Uterus (tissue), 4 donors: ENCODE measurements around the gene PRKN. TPM values are rescaled to one million over a fixed set of nuclear protein-coding genes. Genes with fewer than 3 reads are reported as not detected.

Experiments used
- DNase-seq, 2 donors: peaks; one replicate each; pipeline ENCODE4 v3.0.0-alpha.2; 2019 to 2020
- H3K27ac ChIP-seq, 2 donors: fragments of 200-600 bp; sonication (generic); 1 replicate in 1 of 2; 2 replicates in 1 of 2; pipeline ENCODE4 v1.5.1; 2016 to 2018
- H3K27me3 ChIP-seq, 2 donors: fragments of 200-600 bp; sonication (generic); one replicate each; pipeline ENCODE4 v1.5.1; 2018 to 2019; ENCODE audit warnings: control low read depth in 1 of 2
- H3K36me3 ChIP-seq, 2 donors: fragments of 200-600 bp; sonication (generic); one replicate each; pipeline ENCODE4 v1.5.1; 2019; ENCODE audit warnings: control low read depth in 1 of 2
- H3K4me1 ChIP-seq, 2 donors: fragments of 200-600 bp; sonication (generic); one replicate each; pipeline ENCODE4 v1.5.1; 2018 to 2019; ENCODE audit warnings: control low read depth in 1 of 2
- H3K4me3 ChIP-seq, 2 donors: fragments of 200-600 bp; sonication (generic); 1 replicate in 1 of 2; 2 replicates in 1 of 2; pipeline ENCODE4 v1.5.1; 2018 to 2019; ENCODE audit warnings: mild to moderate bottlenecking in 1 of 2
- H3K9me3 ChIP-seq, 2 donors: fragments of 200-600 bp; sonication (generic); one replicate each; pipeline ENCODE4 v1.5.1; 2019; ENCODE audit warnings: control low read depth in 1 of 2
- POLR2A ChIP-seq, 2 donors: fragments of 450-650 bp; IDR thresholded peaks; one replicate each; pipeline ENCODE4 v1.6.1; 2016; ENCODE audit warnings: antibody characterized with exemption in 2 of 2, mild to moderate bottlenecking in 1 of 2, moderate library complexity in 1 of 2
- intact Hi-C: fragments of 100-400 bp; cut with DNase I; formaldehyde crosslinking; loops from one replicate; pipeline ENCODE4 v1.15.1; 2023; ENCODE audit warnings: low total_unique reads
- total RNA-seq, 4 donors: library from RNA; depleted of rRNA in 3 of 4; stranded (reverse); fragments of >200 nt in 3 of 4; gene quantifications; one replicate each; pipeline versions ENCODE4 v1.1.0 to v1.2.4, GENCODE V29; 2014 to 2023
- TF ChIP-seq, protein P1 (sequence below), 4 experiments: fragments of 200-600 bp in 2 of 4; fragments of 450-650 bp in 2 of 4; sonication (generic) in 2 of 4; IDR thresholded peaks; one replicate each; pipeline ENCODE4 v1.5.1; 2016 to 2019; ENCODE audit warnings: antibody characterized with exemption in 4 of 4, mild to moderate bottlenecking in 2 of 4, moderate library complexity in 1 of 4
- donor health status: DM: yes; HTN: yes; CAD: no.

PRKN gene
- total RNA-seq, 4 donors from 2014 or later: 10.2 to 21.3 (median 13.1) TPM

DNA sequence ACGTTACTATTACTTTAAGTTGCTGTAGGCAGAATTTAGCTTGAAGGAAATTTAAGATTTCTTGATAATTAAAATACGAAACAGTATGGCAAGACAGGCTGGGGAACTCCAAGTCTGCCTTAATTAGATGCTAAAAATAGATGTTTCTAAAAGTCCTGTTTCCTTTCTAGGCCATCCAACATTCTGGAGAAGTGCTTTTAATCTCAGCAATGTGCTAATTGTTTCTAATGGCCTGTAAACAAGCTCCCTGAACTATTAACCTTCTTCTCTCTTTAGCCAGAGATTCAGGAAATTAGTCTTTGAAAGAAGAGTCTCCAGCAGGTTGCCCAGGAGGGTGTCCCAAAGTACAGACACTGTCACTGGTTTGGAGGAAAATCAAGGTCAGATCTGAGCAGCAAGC lies 776.4 kb downstream of the PRKN start:
- H3K4me1 ChIP-seq: no peaks in the 10 kb centered on the region
- no peaks in the 10 kb centered on the region for H3K9me3 ChIP-seq
- H3K27me3 ChIP-seq: no peaks in the 10 kb centered on the region
- TF ChIP-seq POLR2A (IDR thresholded peaks at IDR 0.05): no peak
- no peaks in the 10 kb centered on the region for H3K36me3 ChIP-seq
- intact Hi-C loops: no loop called here
- no peak for DNase-seq
- H3K27ac ChIP-seq: no peak overlapping the region
- no peak overlapping the region for H3K4me3 ChIP-seq

DNA sequence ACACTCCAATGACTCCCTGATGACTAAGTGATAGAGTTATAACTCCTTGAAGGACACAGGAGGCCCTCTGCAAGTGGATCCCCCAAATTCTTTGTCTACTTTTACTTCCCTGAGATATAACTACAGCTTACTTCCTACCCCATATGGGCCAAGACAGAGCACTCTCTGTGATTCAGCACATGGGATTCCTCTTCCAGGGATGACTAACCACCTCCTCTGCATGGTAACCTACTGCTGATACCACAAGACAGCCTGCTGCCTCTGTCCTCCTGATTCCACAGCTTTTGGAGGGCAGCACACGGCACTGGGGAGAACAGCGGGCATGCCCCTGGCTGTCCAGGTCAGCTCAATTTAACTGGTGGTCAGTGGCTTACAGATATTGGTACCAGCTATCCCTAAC lies 778.0 kb downstream of the PRKN start:
- TF ChIP-seq POLR2A (IDR thresholded peaks at IDR 0.05): no peak
- TF ChIP-seq, protein P1, sequence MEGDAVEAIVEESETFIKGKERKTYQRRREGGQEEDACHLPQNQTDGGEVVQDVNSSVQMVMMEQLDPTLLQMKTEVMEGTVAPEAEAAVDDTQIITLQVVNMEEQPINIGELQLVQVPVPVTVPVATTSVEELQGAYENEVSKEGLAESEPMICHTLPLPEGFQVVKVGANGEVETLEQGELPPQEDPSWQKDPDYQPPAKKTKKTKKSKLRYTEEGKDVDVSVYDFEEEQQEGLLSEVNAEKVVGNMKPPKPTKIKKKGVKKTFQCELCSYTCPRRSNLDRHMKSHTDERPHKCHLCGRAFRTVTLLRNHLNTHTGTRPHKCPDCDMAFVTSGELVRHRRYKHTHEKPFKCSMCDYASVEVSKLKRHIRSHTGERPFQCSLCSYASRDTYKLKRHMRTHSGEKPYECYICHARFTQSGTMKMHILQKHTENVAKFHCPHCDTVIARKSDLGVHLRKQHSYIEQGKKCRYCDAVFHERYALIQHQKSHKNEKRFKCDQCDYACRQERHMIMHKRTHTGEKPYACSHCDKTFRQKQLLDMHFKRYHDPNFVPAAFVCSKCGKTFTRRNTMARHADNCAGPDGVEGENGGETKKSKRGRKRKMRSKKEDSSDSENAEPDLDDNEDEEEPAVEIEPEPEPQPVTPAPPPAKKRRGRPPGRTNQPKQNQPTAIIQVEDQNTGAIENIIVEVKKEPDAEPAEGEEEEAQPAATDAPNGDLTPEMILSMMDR (IDR thresholded peaks at IDR 0.05): no peak
- no peak overlapping the region for H3K27ac ChIP-seq
- intact Hi-C loops: no loop called here
- no peak for DNase-seq
- H3K4me1 ChIP-seq: no peaks in the 10 kb centered on the region
- H3K36me3 ChIP-seq: no peaks in the 10 kb centered on the region
- no peaks in the 10 kb centered on the region for H3K9me3 ChIP-seq
- no peaks in the 10 kb centered on the region for H3K27me3 ChIP-seq
- no peak overlapping the region for H3K4me3 ChIP-seq

DNA sequence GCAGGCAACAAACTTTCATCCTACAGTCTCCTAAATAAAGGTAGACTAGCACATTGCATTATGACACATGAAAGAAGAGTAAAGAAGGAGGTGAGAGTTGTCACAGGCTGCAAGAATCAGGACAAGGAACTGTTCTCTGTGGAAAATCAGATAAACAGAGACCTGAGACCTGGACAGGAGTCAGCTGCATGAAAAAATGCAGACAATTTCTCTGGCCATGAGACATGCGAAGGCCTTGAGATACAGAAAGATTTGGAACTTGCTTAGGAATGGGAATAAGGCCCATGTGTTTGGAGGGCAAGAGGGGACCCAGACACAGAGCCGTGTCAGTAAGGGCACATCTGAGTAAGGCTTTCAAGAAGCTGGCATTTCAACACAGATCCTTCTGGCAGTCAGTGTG lies 779.1 kb downstream of the PRKN start:
- H3K4me3 ChIP-seq: no peak overlapping the region
- no peaks in the 10 kb centered on the region for H3K4me1 ChIP-seq
- intact Hi-C loops: no loop called here
- no peak overlapping the region for H3K27ac ChIP-seq
- H3K27me3 ChIP-seq: no peaks in the 10 kb centered on the region
- no peak for TF ChIP-seq POLR2A (IDR thresholded peaks at IDR 0.05)
- TF ChIP-seq, protein P1 (IDR thresholded peaks at IDR 0.05): no peak
- H3K9me3 ChIP-seq: no peaks in the 10 kb centered on the region
- H3K36me3 ChIP-seq: no peaks in the 10 kb centered on the region
- no peak for DNase-seq

DNA sequence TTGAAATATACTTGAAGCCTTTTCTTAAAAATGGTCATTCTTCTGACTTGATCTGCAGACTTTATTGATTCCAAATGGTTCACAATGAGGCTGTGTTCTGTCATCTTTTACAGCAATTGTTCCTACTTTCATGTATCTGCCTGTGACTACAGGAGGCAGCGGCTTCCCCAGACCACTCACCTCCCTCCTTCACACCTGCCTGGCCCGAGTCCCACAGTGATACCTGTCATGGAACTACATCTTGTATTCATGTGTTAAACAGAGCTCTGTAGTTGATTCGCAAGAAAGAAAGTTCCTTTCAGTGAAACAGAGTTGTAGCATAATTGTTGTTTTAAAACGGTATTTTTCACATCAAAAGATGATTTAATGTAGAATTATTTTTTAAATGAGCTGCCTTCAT lies 780.2 kb downstream of the PRKN start:
- Histone ChIP-seq H3K36me3 (no peaks in the 10 kb centered on the region), H3K4me3 (no peak overlapping the region), H3K4me1 (no peaks in the 10 kb centered on the region), H3K27me3 (no peaks in the 10 kb centered on the region), H3K9me3 (no peaks in the 10 kb centered on the region), H3K27ac (no peak overlapping the region)
- intact Hi-C loops: no loop called here
- no peak for TF ChIP-seq POLR2A (IDR thresholded peaks at IDR 0.05)
- TF ChIP-seq, protein P1 (IDR thresholded peaks at IDR 0.05): no peak
- no peak for DNase-seq

DNA sequence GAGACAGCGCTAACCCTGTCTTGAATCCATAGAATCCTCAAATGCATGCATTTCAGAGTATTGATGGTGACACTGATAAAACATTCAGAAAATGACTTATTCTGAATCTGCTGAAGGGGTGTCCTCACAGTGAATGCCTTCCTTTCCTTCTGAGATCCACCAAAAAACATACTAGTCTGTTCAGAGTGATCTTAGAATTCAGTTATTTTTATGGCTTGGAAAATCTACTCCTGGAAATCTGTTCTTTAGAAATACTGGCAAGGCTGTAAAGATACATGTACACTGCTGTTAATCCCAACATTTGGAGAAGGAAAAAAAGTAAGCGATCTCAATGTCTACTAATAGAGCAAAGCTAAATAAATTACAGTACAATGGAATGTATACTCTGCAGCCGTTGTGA lies 781.1 kb downstream of the PRKN start:
- Histone ChIP-seq H3K4me3 (no peak overlapping the region), H3K27me3 (no peaks in the 10 kb centered on the region), H3K36me3 (no peaks in the 10 kb centered on the region), H3K9me3 (no peaks in the 10 kb centered on the region), H3K27ac (no peak overlapping the region), H3K4me1 (no peaks in the 10 kb centered on the region)
- TF ChIP-seq, protein P1 (IDR thresholded peaks at IDR 0.05): no peak
- no peak for TF ChIP-seq POLR2A (IDR thresholded peaks at IDR 0.05)
- intact Hi-C loops: no loop called here
- no peak for DNase-seq

DNA sequence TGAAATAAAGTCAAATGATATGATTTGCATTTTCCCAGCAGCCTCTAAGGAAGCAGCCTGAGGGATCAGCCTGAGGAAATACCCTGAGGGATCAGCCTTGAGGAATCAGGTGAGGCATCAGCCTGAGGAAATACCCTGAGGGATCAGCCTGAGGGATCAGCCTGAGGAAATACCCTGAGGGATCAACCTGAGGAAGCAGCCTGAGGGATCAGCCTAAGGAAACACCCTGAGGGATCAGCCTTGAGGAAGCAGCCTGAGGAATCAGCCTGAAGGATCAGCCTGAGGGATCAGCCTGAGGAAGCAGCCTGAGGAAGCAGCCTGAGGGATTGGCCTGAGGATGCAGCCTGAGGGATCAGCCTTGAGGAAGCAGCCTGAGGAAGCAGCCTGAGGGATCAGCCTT lies 784.0 kb downstream of the PRKN start:
- H3K4me3 ChIP-seq: no peak overlapping the region
- no peaks in the 10 kb centered on the region for H3K9me3 ChIP-seq
- intact Hi-C loops: no loop called here

More for the DNA sequence above, 784.0 kb downstream of the PRKN start:
- no peak overlapping the region for H3K27ac ChIP-seq
- no peak for DNase-seq
- H3K27me3 ChIP-seq: no peaks in the 10 kb centered on the region
- H3K36me3 ChIP-seq: no peaks in the 10 kb centered on the region
- TF ChIP-seq POLR2A (IDR thresholded peaks at IDR 0.05): no peak
- TF ChIP-seq, protein P1 (IDR thresholded peaks at IDR 0.05): no peak
- H3K4me1 ChIP-seq: no peaks in the 10 kb centered on the region
